HL-60 (cell line): ENCODE results near the gene JAM2.

Experiments
- POLR2AphosphoS5 ChIP-seq: IDR thresholded peaks from 2 replicates; pipeline ENCODE4 v1.6.1; 2012; ENCODE audit warnings: low read depth
- TF ChIP-seq, protein P1 (sequence below): IDR thresholded peaks from one replicate; pipeline ENCODE4 v1.5.1; 2011; ENCODE audit warnings: low read length, control low read depth, inconsistent platforms; ENCODE audit not compliant: insufficient read depth

DNA sequence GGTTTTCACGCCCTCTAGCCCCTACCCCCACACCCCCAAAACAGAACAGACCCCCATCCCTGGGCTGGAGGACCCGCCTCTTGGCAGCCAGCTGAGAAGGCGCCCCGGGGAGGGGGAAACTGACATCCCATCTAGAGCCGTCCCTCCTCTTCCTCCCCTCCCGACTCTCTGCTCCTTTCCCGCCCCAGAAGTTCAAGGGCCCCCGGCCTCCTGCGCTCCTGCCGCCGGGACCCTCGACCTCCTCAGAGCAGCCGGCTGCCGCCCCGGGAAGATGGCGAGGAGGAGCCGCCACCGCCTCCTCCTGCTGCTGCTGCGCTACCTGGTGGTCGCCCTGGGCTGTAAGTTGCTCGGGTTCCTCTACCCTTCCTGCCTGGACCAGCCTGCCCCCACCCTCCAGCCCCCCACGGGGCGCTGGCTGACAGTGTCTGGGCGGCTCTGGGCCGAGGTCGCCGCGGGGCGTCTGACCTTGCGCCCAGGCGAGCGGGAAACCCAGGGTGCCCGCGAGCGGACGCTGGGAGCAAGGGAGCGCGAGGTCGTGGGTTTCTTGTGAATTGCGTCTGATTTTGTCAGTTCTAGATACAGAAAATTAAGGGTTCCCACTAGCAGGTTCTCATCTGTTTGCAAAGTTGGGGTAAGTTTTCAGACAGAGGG is 618 bp downstream of the JAM2 start:
- TF ChIP-seq, protein P1, sequence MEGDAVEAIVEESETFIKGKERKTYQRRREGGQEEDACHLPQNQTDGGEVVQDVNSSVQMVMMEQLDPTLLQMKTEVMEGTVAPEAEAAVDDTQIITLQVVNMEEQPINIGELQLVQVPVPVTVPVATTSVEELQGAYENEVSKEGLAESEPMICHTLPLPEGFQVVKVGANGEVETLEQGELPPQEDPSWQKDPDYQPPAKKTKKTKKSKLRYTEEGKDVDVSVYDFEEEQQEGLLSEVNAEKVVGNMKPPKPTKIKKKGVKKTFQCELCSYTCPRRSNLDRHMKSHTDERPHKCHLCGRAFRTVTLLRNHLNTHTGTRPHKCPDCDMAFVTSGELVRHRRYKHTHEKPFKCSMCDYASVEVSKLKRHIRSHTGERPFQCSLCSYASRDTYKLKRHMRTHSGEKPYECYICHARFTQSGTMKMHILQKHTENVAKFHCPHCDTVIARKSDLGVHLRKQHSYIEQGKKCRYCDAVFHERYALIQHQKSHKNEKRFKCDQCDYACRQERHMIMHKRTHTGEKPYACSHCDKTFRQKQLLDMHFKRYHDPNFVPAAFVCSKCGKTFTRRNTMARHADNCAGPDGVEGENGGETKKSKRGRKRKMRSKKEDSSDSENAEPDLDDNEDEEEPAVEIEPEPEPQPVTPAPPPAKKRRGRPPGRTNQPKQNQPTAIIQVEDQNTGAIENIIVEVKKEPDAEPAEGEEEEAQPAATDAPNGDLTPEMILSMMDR = no peak
- TF ChIP-seq POLR2AphosphoS5 = no peak
